Kidney (tissue), 14 donors: ENCODE data around the gene TRIM39. TPM values are rescaled to one million over a fixed set of nuclear protein-coding genes. Genes with fewer than 3 reads are reported as not detected.

ENCODE experiments used
- DNase-seq, 5 donors: peaks; one replicate each; pipeline ENCODE4 v3.0.0-alpha.2; 2013 to 2020
- FAIRE-seq: peaks from 2 replicates; lab custom pipeline; 2012; peaks lifted over from hg19 to GRCh38; lab: Jason Lieb, UNC
- H3K27ac ChIP-seq, 2 donors: one replicate each; pipeline ENCODE4 v1.7.0; 2013; ENCODE audit warnings: low read depth in 2 of 2, low read length in 2 of 2, inconsistent platforms in 1 of 2
- H3K27me3 ChIP-seq: one replicate; pipeline ENCODE4 v1.7.1; 2013; ENCODE audit warnings: low read length, inconsistent platforms; ENCODE audit not compliant: control insufficient read depth, insufficient read depth
- H3K36me3 ChIP-seq, 3 donors: one replicate each; pipeline versions ENCODE4 v1.7.0 to v1.7.1; 2013; ENCODE audit warnings: low read length in 3 of 3, control low read depth in 1 of 3, inconsistent platforms in 1 of 3; ENCODE audit not compliant: insufficient read depth in 3 of 3, control insufficient read depth in 2 of 3
- H3K4me1 ChIP-seq, 3 donors: one replicate each; pipeline versions ENCODE4 v1.7.0 to v1.7.1; 2013; ENCODE audit warnings: low read length in 3 of 3, inconsistent platforms in 1 of 3, low read depth in 1 of 3; ENCODE audit not compliant: control insufficient read depth in 2 of 3, insufficient read depth in 2 of 3
- H3K4me3 ChIP-seq, 3 donors: one replicate each; pipeline versions ENCODE4 v1.7.0 to v1.8.1; 2013; ENCODE audit warnings: low read length in 3 of 3, control low read depth in 1 of 3, inconsistent platforms in 1 of 3
- H3K9ac ChIP-seq, 3 donors: one replicate each; pipeline versions ENCODE4 v1.7.0 to v1.7.1; 2013; ENCODE audit warnings: low read length in 3 of 3, control low read depth in 1 of 3, inconsistent platforms in 1 of 3
- H3K9me3 ChIP-seq, 3 donors: one replicate each; pipeline versions ENCODE4 v1.7.0 to v1.7.1; 2013; ENCODE audit warnings: low read length in 3 of 3, control low read depth in 1 of 3, inconsistent platforms in 1 of 3; ENCODE audit not compliant: control insufficient read depth in 2 of 3, insufficient read depth in 1 of 3
- CTCF ChIP-seq: IDR thresholded peaks from 3 replicates; pipeline ENCODE4 v1.5.1; 2012; ENCODE audit warnings: mild to moderate bottlenecking, moderate library complexity, borderline replicate concordance; ENCODE audit not compliant: insufficient read depth; ENCODE audit errors: extremely low read depth
- intact Hi-C: fragments of 100-400 bp; cut with DNase I; formaldehyde crosslinking; loops from one replicate; pipeline ENCODE4 v1.11.1; 2022
- polyA plus RNA-seq: library from polyadenylated mRNA; stranded (reverse); fragments of 350-450 nt; fragmentation: Illumina TruSeq; extraction: RNeasy Lipid Tissue Mini Kit (QIAGEN cat#74804); gene quantifications from one replicate; pipeline ENCODE4 v1.2.3, GENCODE V29; 2014; ENCODE audit warnings: low read depth, low replicate concordance; ENCODE audit not compliant: insufficient read depth
- total RNA-seq: library from RNA; stranded (reverse); fragmentation: NEBNext Ultra II Directional; extraction: Animal tissue kit (Norgen Biotek cat#: 25700); gene quantifications from one replicate; pipeline ENCODE4 v1.2.1, GENCODE V29; 2021
- donor health status: control.
- donor health status: control.
- donor health status: control.
- donor health status: control.
- donor health status: control.
- donor health status: DM: yes; HTN: yes; CAD: no.
- donor health status: Normal renal cell carcinoma (clear cell type).

TRIM39 gene
- total and polyA plus RNA-seq, 2 donors from 2014 or later = 8.6 to 17.7 TPM

DNA sequence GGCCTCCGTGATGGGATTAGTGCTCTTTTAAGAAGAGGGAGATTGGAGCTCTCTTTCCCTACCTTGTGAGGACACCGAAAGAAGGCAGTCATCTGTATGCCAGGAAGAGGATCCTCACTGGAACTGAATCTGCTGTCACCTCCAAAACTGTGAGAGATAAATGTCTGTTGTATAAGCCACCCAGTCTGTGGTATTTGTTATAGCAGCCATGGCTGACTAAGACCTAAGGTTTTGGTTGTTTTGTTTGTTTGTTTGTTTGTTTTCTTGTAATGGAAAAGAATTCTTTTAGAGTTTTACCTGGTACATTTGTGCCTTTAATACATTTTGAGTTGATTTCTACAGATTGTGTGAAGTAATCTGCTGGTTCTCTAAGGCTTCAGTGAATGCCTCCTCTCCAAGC lies 25.8 kb downstream of the TRIM39 start:
- Histone ChIP-seq H3K9ac (no peak overlapping the region), H3K36me3 (no peaks in the 10 kb centered on the region), H3K4me3 (no peak overlapping the region), H3K27ac (no peak overlapping the region), H3K9me3 (no peaks in the 10 kb centered on the region), H3K4me1 (no peaks in the 10 kb centered on the region), H3K27me3 (peaks cover 2% of the 10 kb centered on the region)
- FAIRE-seq (no peak), DNase-seq (no peak)
- TF ChIP-seq CTCF = no peak
- intact Hi-C loops = no loop called here

DNA sequence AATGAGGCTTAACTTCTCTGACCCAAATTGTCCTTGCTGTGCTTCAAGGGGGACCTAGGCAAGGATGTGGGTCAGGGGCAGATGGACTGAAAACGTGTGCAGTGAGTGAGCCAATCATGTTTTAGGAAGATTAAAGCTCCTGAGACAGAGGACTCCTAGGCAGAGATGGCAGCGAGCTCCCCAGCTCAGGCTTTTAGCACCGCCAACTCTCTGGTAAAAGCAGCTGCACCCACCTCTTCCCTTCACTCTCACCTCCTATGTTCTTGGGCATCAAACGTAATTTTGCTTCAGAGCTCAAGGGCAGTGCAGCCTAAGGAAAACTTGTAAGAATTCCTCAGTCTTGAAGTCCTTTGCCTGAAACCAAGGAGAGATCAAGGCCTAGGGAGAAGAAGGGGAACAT lies 28.6 kb downstream of the TRIM39 start:
- FAIRE-seq (no peak), DNase-seq (no peak)
- Histone ChIP-seq H3K27ac (no peak overlapping the region), H3K9me3 (no peaks in the 10 kb centered on the region), H3K36me3 (no peaks in the 10 kb centered on the region), H3K9ac (no peak overlapping the region), H3K4me1 (peaks cover 0 to 3% (median 0%) of the 10 kb centered on the region in 3 donors), H3K27me3 (peaks cover 23% of the 10 kb centered on the region), H3K4me3 (no peak overlapping the region)
- TF ChIP-seq CTCF = no peak
- intact Hi-C loops = no loop called here

DNA sequence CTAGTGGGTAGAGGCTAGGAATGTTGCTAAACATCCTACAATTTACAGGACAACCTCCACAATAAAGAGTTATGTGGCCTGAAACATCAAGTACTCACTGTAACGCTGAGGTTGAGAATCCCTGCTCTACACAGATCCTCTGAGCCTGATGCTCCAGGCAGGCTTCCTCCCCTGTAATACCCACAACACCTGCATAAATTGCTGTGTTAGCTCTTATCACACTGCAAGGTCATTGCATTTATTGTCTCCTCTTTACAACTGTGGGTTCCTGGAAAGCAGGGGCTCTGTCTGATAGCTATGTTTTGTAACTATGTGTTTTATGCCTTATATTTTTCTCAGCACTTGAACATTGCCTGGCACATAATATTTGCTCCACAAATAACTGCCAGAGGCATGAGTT lies 29.8 kb downstream of the TRIM39 start:
- intact Hi-C loops = no loop called here
- H3K27ac ChIP-seq = no peak overlapping the region
- H3K4me1 ChIP-seq = peaks cover 0 to 3% (median 0%) of the 10 kb centered on the region in 3 donors
- H3K9me3 ChIP-seq = no peaks in the 10 kb centered on the region
- no peak for DNase-seq
- peaks cover 32% of the 10 kb centered on the region for H3K27me3 ChIP-seq
- no peak overlapping the region for H3K9ac ChIP-seq
- no peak for TF ChIP-seq CTCF
- H3K4me3 ChIP-seq = no peak overlapping the region
- H3K36me3 ChIP-seq = no peaks in the 10 kb centered on the region
- no peak for FAIRE-seq
